ENCODE results near the gene SH3BGRL.

DNA sequence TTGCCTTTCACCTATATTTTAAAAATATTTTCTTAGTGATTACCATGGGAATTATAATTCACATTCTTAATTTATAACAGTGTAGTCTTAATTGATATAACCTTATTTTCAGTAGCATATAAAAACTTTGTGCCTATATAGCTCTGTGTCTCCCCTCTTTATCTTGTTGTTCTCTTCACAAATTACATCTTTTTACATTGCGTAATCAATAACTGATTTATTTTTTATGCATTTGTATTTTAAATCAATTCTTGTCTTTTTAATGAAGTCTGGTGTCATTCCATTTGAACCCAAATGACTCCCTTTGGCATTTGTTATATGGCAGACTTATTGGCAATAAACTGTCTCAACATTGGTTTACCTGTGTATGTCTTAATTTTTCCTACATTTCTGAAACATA, 137.0 kb downstream of the SH3BGRL start:
- TF ChIP-seq, protein P1, sequence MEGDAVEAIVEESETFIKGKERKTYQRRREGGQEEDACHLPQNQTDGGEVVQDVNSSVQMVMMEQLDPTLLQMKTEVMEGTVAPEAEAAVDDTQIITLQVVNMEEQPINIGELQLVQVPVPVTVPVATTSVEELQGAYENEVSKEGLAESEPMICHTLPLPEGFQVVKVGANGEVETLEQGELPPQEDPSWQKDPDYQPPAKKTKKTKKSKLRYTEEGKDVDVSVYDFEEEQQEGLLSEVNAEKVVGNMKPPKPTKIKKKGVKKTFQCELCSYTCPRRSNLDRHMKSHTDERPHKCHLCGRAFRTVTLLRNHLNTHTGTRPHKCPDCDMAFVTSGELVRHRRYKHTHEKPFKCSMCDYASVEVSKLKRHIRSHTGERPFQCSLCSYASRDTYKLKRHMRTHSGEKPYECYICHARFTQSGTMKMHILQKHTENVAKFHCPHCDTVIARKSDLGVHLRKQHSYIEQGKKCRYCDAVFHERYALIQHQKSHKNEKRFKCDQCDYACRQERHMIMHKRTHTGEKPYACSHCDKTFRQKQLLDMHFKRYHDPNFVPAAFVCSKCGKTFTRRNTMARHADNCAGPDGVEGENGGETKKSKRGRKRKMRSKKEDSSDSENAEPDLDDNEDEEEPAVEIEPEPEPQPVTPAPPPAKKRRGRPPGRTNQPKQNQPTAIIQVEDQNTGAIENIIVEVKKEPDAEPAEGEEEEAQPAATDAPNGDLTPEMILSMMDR (IDR thresholded peaks at IDR 0.05) = no peak
- TF ChIP-seq EP300 (IDR thresholded peaks at IDR 0.05) = no peak

Data from gastroesophageal sphincter (tissue), 3 donors.